Measurements from ENCODE around the gene MYO1E. TPM values are rescaled to one million over a fixed set of nuclear protein-coding genes. Genes with fewer than 3 reads are reported as not detected.

MYO1E gene
- total RNA-seq, 1 experiment from 2014 or later, result 83.6 TPM

DNA sequence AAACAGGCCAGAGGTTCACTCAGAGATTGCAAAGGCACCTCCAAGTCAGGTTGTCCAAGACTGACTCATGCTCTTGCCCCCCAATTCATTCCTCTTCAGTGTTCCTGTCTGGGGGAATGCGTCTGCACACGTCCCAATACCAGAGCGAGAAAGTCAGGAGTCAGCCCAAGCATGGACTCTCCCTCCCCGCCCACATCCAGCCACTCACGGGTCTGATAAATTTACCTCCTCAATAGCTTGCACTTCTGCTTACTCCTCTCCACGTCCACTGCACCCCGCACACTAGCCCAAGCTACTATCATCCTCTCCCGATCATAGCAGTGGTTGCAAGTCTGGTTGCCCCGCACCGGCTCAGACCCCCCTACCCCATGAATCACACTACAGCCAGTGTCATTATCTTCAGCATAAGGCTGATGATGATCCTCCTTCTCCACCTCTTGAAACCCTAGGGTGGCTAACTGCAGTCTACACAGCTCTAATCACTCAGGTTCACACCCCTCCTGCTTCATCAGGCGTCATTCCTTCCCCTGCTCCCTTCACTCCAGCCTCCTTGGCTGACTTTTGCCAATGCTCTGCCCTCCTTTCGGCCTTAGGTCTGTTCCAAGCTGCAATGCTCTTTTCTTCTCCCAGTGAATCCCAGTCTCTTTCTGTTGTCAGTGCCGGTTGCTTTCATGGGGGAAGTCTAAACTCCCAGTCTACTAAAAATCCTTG is 27.6 kb upstream of the MYO1E start:
- no peaks in the 10 kb centered on the region for H3K9me3 Mint-ChIP-seq
- no peak for DNase-seq (ENCODE audit: low spot score)

GRCh38 chr15:59399465-59400102 is 26.9 kb upstream of the MYO1E start:
- H3K4me3 Mint-ChIP-seq, result no peak overlapping the region
- DNase-seq (ENCODE audit: low spot score), result no peak
- H3K27ac Mint-ChIP-seq, result no peak overlapping the region
- H3K36me3 Mint-ChIP-seq, result no peaks in the 10 kb centered on the region
- no peak for TF ChIP-seq NR1H2 (CRISPR knock-in tag; IDR thresholded peaks at IDR 0.05)
- no peak for TF ChIP-seq PRRX2 (CRISPR knock-in tag; IDR thresholded peaks at IDR 0.05)
- TF ChIP-seq, protein P1, sequence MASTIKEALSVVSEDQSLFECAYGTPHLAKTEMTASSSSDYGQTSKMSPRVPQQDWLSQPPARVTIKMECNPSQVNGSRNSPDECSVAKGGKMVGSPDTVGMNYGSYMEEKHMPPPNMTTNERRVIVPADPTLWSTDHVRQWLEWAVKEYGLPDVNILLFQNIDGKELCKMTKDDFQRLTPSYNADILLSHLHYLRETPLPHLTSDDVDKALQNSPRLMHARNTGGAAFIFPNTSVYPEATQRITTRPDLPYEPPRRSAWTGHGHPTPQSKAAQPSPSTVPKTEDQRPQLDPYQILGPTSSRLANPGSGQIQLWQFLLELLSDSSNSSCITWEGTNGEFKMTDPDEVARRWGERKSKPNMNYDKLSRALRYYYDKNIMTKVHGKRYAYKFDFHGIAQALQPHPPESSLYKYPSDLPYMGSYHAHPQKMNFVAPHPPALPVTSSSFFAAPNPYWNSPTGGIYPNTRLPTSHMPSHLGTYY (CRISPR knock-in tag; IDR thresholded peaks at IDR 0.05), result no peak
- TF ChIP-seq OVOL2 (CRISPR knock-in tag; IDR thresholded peaks at IDR 0.05; ENCODE audit: borderline replicate concordance), result no peak
- TF ChIP-seq ELF4 (CRISPR knock-in tag; IDR thresholded peaks at IDR 0.05; ENCODE audit: low read depth), result no peak
- TF ChIP-seq ETV6 (CRISPR knock-in tag; IDR thresholded peaks at IDR 0.05), result no peak
- no peak for TF ChIP-seq NR2C2 (CRISPR knock-in tag; IDR thresholded peaks at IDR 0.05)
- no peak for TF ChIP-seq EMX1 (CRISPR knock-in tag; IDR thresholded peaks at IDR 0.05)
- peaks cover 72% of the 10 kb centered on the region for H3K27me3 Mint-ChIP-seq (ENCODE audit: low read depth)
- H3K4me1 Mint-ChIP-seq, result peaks cover 38% of the 10 kb centered on the region
- H3K9me3 Mint-ChIP-seq, result no peaks in the 10 kb centered on the region
- ATAC-seq, result no peak
- CTCF ChIA-PET, result interaction anchor here (1.3 to 1.9 kb wide), 2 partner anchors 22 to 130 kb away, joined by 3 to 6 read pairs; no protein-coding TSS in a partner anchor
- POLR2A ChIA-PET, result interaction anchor here (1.1 kb wide), 1 partner anchor 27 kb away, joined by 4 read pairs; the partner anchor contains the start of gene MYO1E

More for the DNA sequence above, 27.6 kb upstream of the MYO1E start:
- Mint-ChIP-seq H3K27me3 (ENCODE audit: low read depth) (peaks cover 79% of the 10 kb centered on the region), H3K27ac (no peak overlapping the region), H3K36me3 (no peaks in the 10 kb centered on the region), H3K4me3 (no peak overlapping the region), H3K4me1 (peaks cover 38% of the 10 kb centered on the region)
- CTCF ChIA-PET, result interaction anchor here (1.3 to 1.9 kb wide), 2 partner anchors 21 to 129 kb away, joined by 3 to 6 read pairs; no protein-coding TSS in a partner anchor
- peak; percentile 32; the same call in 1 of the 2 replicates for ATAC-seq
- TF ChIP-seq ZNF396 (CRISPR knock-in tag; IDR thresholded peaks at IDR 0.05; ENCODE audit: borderline replicate concordance), result no peak
- no peak for TF ChIP-seq ETV6 (CRISPR knock-in tag; IDR thresholded peaks at IDR 0.05)
- TF ChIP-seq FOXK1 (CRISPR knock-in tag; IDR thresholded peaks at IDR 0.05), result no peak
- no peak for TF ChIP-seq MYBL2 (CRISPR knock-in tag; IDR thresholded peaks at IDR 0.05)
- TF ChIP-seq ZNF425 (CRISPR knock-in tag; conservative IDR thresholded peaks at IDR 0.05), result no peak
- no peak for TF ChIP-seq ZNF219 (CRISPR knock-in tag; IDR thresholded peaks at IDR 0.05; ENCODE audit: borderline replicate concordance)
- TF ChIP-seq, protein P2, sequence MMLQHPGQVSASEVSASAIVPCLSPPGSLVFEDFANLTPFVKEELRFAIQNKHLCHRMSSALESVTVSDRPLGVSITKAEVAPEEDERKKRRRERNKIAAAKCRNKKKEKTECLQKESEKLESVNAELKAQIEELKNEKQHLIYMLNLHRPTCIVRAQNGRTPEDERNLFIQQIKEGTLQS (CRISPR knock-in tag; conservative IDR thresholded peaks at IDR 0.05), result no peak
- TF ChIP-seq NR2C2 (CRISPR knock-in tag; IDR thresholded peaks at IDR 0.05), result no peak
- TF ChIP-seq, protein P3, sequence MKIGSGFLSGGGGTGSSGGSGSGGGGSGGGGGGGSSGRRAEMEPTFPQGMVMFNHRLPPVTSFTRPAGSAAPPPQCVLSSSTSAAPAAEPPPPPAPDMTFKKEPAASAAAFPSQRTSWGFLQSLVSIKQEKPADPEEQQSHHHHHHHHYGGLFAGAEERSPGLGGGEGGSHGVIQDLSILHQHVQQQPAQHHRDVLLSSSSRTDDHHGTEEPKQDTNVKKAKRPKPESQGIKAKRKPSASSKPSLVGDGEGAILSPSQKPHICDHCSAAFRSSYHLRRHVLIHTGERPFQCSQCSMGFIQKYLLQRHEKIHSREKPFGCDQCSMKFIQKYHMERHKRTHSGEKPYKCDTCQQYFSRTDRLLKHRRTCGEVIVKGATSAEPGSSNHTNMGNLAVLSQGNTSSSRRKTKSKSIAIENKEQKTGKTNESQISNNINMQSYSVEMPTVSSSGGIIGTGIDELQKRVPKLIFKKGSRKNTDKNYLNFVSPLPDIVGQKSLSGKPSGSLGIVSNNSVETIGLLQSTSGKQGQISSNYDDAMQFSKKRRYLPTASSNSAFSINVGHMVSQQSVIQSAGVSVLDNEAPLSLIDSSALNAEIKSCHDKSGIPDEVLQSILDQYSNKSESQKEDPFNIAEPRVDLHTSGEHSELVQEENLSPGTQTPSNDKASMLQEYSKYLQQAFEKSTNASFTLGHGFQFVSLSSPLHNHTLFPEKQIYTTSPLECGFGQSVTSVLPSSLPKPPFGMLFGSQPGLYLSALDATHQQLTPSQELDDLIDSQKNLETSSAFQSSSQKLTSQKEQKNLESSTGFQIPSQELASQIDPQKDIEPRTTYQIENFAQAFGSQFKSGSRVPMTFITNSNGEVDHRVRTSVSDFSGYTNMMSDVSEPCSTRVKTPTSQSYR (CRISPR knock-in tag; IDR thresholded peaks at IDR 0.05), result no peak
- no peak for TF ChIP-seq SMAD3 (CRISPR knock-in tag; IDR thresholded peaks at IDR 0.05; ENCODE audit: borderline replicate concordance)
- TF ChIP-seq, protein P4, sequence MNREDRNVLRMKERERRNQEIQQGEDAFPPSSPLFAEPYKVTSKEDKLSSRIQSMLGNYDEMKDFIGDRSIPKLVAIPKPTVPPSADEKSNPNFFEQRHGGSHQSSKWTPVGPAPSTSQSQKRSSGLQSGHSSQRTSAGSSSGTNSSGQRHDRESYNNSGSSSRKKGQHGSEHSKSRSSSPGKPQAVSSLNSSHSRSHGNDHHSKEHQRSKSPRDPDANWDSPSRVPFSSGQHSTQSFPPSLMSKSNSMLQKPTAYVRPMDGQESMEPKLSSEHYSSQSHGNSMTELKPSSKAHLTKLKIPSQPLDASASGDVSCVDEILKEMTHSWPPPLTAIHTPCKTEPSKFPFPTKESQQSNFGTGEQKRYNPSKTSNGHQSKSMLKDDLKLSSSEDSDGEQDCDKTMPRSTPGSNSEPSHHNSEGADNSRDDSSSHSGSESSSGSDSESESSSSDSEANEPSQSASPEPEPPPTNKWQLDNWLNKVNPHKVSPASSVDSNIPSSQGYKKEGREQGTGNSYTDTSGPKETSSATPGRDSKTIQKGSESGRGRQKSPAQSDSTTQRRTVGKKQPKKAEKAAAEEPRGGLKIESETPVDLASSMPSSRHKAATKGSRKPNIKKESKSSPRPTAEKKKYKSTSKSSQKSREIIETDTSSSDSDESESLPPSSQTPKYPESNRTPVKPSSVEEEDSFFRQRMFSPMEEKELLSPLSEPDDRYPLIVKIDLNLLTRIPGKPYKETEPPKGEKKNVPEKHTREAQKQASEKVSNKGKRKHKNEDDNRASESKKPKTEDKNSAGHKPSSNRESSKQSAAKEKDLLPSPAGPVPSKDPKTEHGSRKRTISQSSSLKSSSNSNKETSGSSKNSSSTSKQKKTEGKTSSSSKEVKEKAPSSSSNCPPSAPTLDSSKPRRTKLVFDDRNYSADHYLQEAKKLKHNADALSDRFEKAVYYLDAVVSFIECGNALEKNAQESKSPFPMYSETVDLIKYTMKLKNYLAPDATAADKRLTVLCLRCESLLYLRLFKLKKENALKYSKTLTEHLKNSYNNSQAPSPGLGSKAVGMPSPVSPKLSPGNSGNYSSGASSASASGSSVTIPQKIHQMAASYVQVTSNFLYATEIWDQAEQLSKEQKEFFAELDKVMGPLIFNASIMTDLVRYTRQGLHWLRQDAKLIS (CRISPR knock-in tag; IDR thresholded peaks at IDR 0.05; ENCODE audit: borderline replicate concordance), result no peak
- POLR2A ChIA-PET, result interaction anchor here (1.1 kb wide), 1 partner anchor 27 kb away, joined by 4 read pairs; the partner anchor contains the start of gene MYO1E
